IMR-90 (cell line): ENCODE data around the gene ZNF488.

Experiments
- BHLHE40 ChIP-seq: fragments of 150-350 bp; IDR thresholded peaks from 2 replicates; pipeline ENCODE4 v1.6.1; 2016; ENCODE audit warnings: mild to moderate bottlenecking, low read depth, low read length
- CHD1 ChIP-seq: IDR thresholded peaks from 2 replicates; pipeline ENCODE4 v1.6.1; 2012; ENCODE audit warnings: low read depth, low read length, improper control_type of control experiment
- CTCF ChIP-seq: conservative IDR thresholded peaks from 2 replicates; pipeline ENCODE4 v1.5.1; 2012; ENCODE audit warnings: mild to moderate bottlenecking, low read depth, low read length, improper control_type of control experiment
- FOS ChIP-seq: fragments of 150-350 bp; IDR thresholded peaks from 2 replicates; pipeline ENCODE4 v1.6.1; 2016; ENCODE audit warnings: low read depth, low read length
- MXI1 ChIP-seq: IDR thresholded peaks from 2 replicates; pipeline ENCODE4 v1.6.1; 2012; ENCODE audit warnings: low read depth, mild to moderate bottlenecking, low read length, moderate library complexity, borderline replicate concordance
- NFE2L2 ChIP-seq: fragments of 150-350 bp; IDR thresholded peaks from 2 replicates; pipeline ENCODE4 v1.6.1; 2016; ENCODE audit warnings: low read depth, mild to moderate bottlenecking, low read length
- POLR2A ChIP-seq: IDR thresholded peaks from 2 replicates; pipeline ENCODE4 v1.6.1; 2012; ENCODE audit warnings: mild to moderate bottlenecking, low read depth, low read length
- RAD21 ChIP-seq: IDR thresholded peaks from 2 replicates; pipeline ENCODE4 v1.6.1; 2012; ENCODE audit warnings: low read length, improper control_type of control experiment
- RCOR1 ChIP-seq: IDR thresholded peaks from 2 replicates; pipeline ENCODE4 v1.6.1; 2012; ENCODE audit warnings: mild to moderate bottlenecking, low read length, improper control_type of control experiment; ENCODE audit not compliant: insufficient replicate concordance
- RFX5 ChIP-seq: IDR thresholded peaks from 2 replicates; pipeline ENCODE4 v1.8.0; 2012; ENCODE audit warnings: low read depth, mild to moderate bottlenecking, low read length, moderate library complexity
- SMC3 ChIP-seq: fragments of 150-350 bp; IDR thresholded peaks from 2 replicates; pipeline ENCODE4 v1.6.1; 2016; ENCODE audit warnings: low read depth, mild to moderate bottlenecking, antibody characterized with exemption, low read length, moderate library complexity
- USF2 ChIP-seq: fragments of 150-350 bp; IDR thresholded peaks from 2 replicates; pipeline ENCODE4 v1.6.1; 2017; ENCODE audit warnings: mild to moderate bottlenecking, antibody characterized with exemption, low read length, low read depth
- TF ChIP-seq, protein P1 (sequence below): fragments of 150-350 bp; IDR thresholded peaks from 2 replicates; pipeline ENCODE4 v1.6.1; 2016; ENCODE audit warnings: low read depth, mild to moderate bottlenecking, low read length, moderate library complexity, borderline replicate concordance

DNA sequence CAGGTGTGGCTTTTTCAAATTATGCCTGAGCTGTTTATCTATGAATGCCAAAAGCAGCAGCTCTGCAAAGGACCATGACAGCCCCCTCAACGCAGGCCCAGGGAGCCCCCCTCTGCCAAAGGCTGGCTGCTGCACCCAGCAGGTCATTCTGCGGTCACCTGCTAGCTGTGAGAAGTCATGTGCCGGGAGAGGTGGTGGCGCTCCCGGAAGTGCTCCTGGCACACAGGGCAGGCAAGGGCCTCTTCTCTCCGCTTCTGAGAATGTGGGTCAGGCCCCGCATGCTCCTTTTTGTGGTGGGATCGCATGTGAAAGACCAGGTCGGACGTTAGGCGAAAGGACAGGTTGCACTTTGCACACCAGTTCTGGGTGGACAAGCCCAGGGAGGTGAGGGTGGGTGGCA, 16.4 kb downstream of the ZNF488 start:
- TF ChIP-seq CTCF = no peak
- TF ChIP-seq MXI1 = no peak
- no peak for TF ChIP-seq RCOR1
- no peak for TF ChIP-seq POLR2A
- TF ChIP-seq USF2 = no peak
- TF ChIP-seq CHD1 = no peak
- TF ChIP-seq BHLHE40 = no peak
- TF ChIP-seq, protein P1, sequence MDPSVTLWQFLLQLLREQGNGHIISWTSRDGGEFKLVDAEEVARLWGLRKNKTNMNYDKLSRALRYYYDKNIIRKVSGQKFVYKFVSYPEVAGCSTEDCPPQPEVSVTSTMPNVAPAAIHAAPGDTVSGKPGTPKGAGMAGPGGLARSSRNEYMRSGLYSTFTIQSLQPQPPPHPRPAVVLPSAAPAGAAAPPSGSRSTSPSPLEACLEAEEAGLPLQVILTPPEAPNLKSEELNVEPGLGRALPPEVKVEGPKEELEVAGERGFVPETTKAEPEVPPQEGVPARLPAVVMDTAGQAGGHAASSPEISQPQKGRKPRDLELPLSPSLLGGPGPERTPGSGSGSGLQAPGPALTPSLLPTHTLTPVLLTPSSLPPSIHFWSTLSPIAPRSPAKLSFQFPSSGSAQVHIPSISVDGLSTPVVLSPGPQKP = no peak
- TF ChIP-seq FOS = no peak
- no peak for TF ChIP-seq RAD21
- no peak for TF ChIP-seq RFX5
- no peak for TF ChIP-seq NFE2L2
- TF ChIP-seq SMC3 = no peak
